Effector memory CD8-positive, alpha-beta T cell (primary cell): ENCODE results near the gene STAT4.
A peak's percentile ranks its signal among the peaks of the same experiment; 100 is the strongest.

Experiments
- ATAC-seq: fragments of 150-1000 bp; cut with Tn5 transposase; replicated peaks from 2 replicates; pipeline ENCODE4 v1.10.0; 2021; ENCODE audit warnings: mild to moderate bottlenecking, moderate library complexity
- DNase-seq, 3 experiments: peaks; one replicate each; pipeline ENCODE4 v3.0.0; 2021
- H3K27ac Mint-ChIP-seq, 2 donors: one replicate each; pipeline ENCODE4 v1.8.0; 2022; ENCODE audit warnings: mild to moderate bottlenecking in 2 of 2, mixed read lengths in 2 of 2, moderate library complexity in 2 of 2
- H3K27me3 Mint-ChIP-seq, 2 donors: one replicate each; pipeline ENCODE4 v1.8.0; 2022; ENCODE audit warnings: mixed read lengths in 2 of 2
- H3K36me3 Mint-ChIP-seq: one replicate; pipeline ENCODE4 v1.8.0; 2022; ENCODE audit warnings: mild to moderate bottlenecking, moderate library complexity, mixed read lengths; ENCODE audit not compliant: insufficient read depth
- H3K4me1 Mint-ChIP-seq, 2 donors: one replicate each; pipeline ENCODE4 v1.8.0; 2022; ENCODE audit warnings: low read depth in 2 of 2, mixed read lengths in 2 of 2
- H3K4me3 Mint-ChIP-seq, 2 donors: one replicate each; pipeline ENCODE4 v1.8.0; 2022; ENCODE audit warnings: mild to moderate bottlenecking in 2 of 2, mixed read lengths in 2 of 2, moderate library complexity in 2 of 2
- H3K9me3 Mint-ChIP-seq, 2 donors: one replicate each; pipeline ENCODE4 v1.8.0; 2022; ENCODE audit warnings: mixed read lengths in 2 of 2
- total RNA-seq, 9 experiments: gene quantifications; one replicate each; lab custom pipeline; 2026; lab: John Stamatoyannopoulos, UW

STAT4 gene, protein sequence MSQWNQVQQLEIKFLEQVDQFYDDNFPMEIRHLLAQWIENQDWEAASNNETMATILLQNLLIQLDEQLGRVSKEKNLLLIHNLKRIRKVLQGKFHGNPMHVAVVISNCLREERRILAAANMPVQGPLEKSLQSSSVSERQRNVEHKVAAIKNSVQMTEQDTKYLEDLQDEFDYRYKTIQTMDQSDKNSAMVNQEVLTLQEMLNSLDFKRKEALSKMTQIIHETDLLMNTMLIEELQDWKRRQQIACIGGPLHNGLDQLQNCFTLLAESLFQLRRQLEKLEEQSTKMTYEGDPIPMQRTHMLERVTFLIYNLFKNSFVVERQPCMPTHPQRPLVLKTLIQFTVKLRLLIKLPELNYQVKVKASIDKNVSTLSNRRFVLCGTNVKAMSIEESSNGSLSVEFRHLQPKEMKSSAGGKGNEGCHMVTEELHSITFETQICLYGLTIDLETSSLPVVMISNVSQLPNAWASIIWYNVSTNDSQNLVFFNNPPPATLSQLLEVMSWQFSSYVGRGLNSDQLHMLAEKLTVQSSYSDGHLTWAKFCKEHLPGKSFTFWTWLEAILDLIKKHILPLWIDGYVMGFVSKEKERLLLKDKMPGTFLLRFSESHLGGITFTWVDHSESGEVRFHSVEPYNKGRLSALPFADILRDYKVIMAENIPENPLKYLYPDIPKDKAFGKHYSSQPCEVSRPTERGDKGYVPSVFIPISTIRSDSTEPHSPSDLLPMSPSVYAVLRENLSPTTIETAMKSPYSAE
- 220 to 377 (median 298) reads per million in 9 experiments for total RNA-seq

GRCh38 chr2:191150600-191151330, at the start of gene STAT4:
STAT4 (minus strand) TSS chr2:191150994; CDS start chr2:191148203, 2,791 bp downstream.
- peaks cover 52 to 69% of the 10 kb centered on the region in 2 donors for H3K4me1 Mint-ChIP-seq
- peak; percentile 76 to 83 (median 80) for DNase-seq
- ATAC-seq, result peak; percentile 78
- H3K9me3 Mint-ChIP-seq, result no peaks in the 10 kb centered on the region
- H3K27ac Mint-ChIP-seq, result peak within 1 kb of the TSS; percentile 97 to 99
- peak within 1 kb of the TSS; percentile 80 to 92 for H3K4me3 Mint-ChIP-seq
- no peaks in the 10 kb centered on the region for H3K27me3 Mint-ChIP-seq
- H3K36me3 Mint-ChIP-seq, result peaks cover 57% of the 10 kb centered on the region

DNA sequence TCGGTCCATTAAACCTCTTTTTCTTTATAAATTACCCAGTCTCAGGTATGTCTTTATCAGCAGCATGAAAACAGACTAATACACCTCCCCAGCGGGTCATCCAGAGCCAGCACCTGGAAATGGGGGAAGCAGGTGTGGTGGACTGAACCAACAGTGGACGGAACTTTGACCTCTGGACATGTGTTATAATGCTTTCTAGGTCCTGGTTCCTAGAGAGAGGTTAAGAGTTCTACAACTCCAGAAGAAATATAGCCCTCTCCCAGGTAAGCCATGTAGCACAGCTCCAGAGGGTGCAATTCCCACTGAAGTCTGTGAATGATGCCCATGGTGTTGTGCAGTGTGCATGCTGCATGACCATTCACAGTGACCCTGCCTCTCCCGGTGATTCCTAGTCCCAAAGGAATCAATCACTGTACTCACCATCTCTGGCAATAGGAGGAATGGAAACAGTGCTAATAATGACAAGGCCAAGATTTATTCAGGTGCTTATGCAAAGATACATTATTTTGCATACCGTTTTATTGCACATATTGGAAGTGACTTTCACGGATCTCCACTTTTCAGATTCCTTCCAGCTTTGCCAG, 49.2 kb upstream of the STAT4 start:
- Mint-ChIP-seq H3K27me3 (no peaks in the 10 kb centered on the region), H3K27ac (no peak overlapping the region), H3K36me3 (peaks cover 9% of the 10 kb centered on the region), H3K4me1 (peaks cover 25 to 40% of the 10 kb centered on the region in 2 donors), H3K4me3 (no peak overlapping the region), H3K9me3 (no peaks in the 10 kb centered on the region)
- ATAC-seq (no peak), DNase-seq (no peak)

DNA sequence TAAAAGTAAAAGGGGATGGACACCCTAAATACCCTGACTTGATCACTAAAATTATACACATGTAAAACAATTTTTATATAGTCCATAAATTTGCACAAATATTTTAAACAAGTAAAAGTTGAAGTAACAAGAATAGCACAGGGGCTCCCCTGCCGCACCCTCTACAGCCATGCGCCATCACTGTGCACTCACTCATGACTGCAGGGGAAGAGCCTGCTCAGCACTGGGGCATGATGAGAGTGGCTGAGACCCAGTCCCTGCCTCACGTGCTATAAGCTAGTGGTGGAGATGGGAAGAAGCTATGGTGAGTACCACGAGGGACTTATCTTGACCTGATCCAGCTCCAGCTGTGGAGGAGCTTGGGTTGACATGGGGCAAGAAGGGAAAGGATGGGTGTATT, 47.5 kb upstream of the STAT4 start:
- H3K4me1 Mint-ChIP-seq, result peaks cover 21 to 42% of the 10 kb centered on the region in 2 donors
- no peaks in the 10 kb centered on the region for H3K27me3 Mint-ChIP-seq
- ATAC-seq, result no peak
- peaks cover 8% of the 10 kb centered on the region for H3K36me3 Mint-ChIP-seq
- no peak for DNase-seq
- no peak overlapping the region for H3K4me3 Mint-ChIP-seq
- no peaks in the 10 kb centered on the region for H3K9me3 Mint-ChIP-seq
- no peak overlapping the region for H3K27ac Mint-ChIP-seq

- Mint-ChIP-seq H3K9me3 (no peaks in the 10 kb centered on the region), H3K36me3 (peaks cover 8% of the 10 kb centered on the region), H3K27me3 (no peaks in the 10 kb centered on the region), H3K4me1 (peaks cover 9 to 37% of the 10 kb centered on the region in 2 donors), H3K4me3 (no peak overlapping the region), H3K27ac (no peak overlapping the region)
- ATAC-seq, result no peak
- DNase-seq, result no peak
These were observed 46.3 kb upstream of the STAT4 start for GRCh38 chr2:191197096-191197495.

DNA sequence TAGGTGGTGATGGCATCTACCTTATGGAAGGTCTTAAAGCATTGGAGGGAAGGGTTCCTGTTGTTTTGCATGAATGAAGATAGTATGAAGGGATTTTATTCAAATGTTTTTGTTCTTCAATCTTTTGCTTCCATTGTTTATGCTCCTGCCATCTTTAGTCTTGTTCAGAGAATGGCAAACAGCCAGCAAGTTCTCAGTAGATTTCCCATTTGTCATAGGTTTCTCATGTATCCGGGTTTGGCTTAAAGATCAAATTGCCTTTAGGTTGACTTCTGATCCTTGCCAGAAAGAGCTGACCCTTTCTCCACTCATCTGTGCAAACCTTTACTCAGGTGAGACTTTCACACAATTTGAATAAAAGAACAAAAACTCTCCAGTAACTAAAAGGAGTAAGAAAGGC, 44.2 kb upstream of the STAT4 start:
- H3K27ac Mint-ChIP-seq, result peak overlapping the region; percentile 78
- peaks cover 4% of the 10 kb centered on the region for H3K36me3 Mint-ChIP-seq
- H3K27me3 Mint-ChIP-seq, result no peaks in the 10 kb centered on the region
- no peak overlapping the region for H3K4me3 Mint-ChIP-seq
- H3K4me1 Mint-ChIP-seq, result peaks cover 10 to 32% of the 10 kb centered on the region in 2 donors
- ATAC-seq (no peak), DNase-seq (no peak)
- H3K9me3 Mint-ChIP-seq, result no peaks in the 10 kb centered on the region

DNA sequence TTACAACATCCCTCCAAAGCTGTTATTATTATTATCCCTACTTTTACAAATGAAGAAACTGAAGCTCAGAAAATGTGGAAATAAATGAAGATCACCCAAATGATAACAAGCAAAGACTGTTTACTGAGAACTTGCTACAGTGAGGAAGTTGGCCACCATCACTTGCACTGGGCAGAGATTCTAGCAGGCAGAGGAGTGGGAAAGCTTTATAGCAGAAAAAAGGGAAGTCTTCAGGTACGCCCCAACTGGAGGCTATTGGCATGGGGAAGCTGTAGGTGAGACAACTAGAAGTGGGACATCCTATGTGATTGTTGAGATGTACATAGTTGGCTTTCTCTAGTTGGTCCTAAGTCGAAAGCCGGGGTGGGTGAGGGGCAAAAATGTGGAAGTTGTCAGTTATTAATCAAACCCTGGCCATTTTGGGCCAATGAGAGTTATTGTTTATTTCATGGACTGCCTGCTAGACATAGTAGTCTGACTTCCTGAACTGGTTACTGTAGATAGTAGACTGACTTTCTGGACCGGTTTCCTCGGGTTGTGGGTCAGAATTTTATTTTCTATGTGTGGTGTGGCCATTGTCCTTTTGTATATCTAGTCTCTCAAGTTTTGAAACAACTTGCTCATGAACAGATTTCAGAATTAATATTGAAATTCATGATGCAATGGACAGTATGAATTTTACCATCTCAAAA, 40.2 kb upstream of the STAT4 start:
- ATAC-seq (no peak), DNase-seq (no peak)
- H3K36me3 Mint-ChIP-seq, result peaks cover 4% of the 10 kb centered on the region
- H3K4me3 Mint-ChIP-seq, result no peak overlapping the region
- no peaks in the 10 kb centered on the region for H3K27me3 Mint-ChIP-seq
- H3K9me3 Mint-ChIP-seq, result no peaks in the 10 kb centered on the region
- H3K27ac Mint-ChIP-seq, result no peak overlapping the region
- peaks cover 23 to 44% of the 10 kb centered on the region in 2 donors for H3K4me1 Mint-ChIP-seq

- no peaks in the 10 kb centered on the region for H3K9me3 Mint-ChIP-seq
- H3K27ac Mint-ChIP-seq, result no peak overlapping the region
- H3K36me3 Mint-ChIP-seq, result peaks cover 4% of the 10 kb centered on the region
- peak overlapping the region in 1 of 2 donors; percentile 74 for H3K4me3 Mint-ChIP-seq
- no peaks in the 10 kb centered on the region for H3K27me3 Mint-ChIP-seq
- ATAC-seq, result no peak
- no peak for DNase-seq
- peaks cover 23 to 44% of the 10 kb centered on the region in 2 donors for H3K4me1 Mint-ChIP-seq
These were observed 39.6 kb upstream of the STAT4 start for GRCh38 chr2:191190435-191190834.

GRCh38 chr2:191189112-191189635, 38.4 kb upstream of the STAT4 start:
- DNase-seq (no peak), ATAC-seq (no peak)
- Mint-ChIP-seq H3K27ac (peak overlapping the region; percentile 73 to 94), H3K27me3 (no peaks in the 10 kb centered on the region), H3K9me3 (no peaks in the 10 kb centered on the region), H3K4me3 (peak overlapping the region; percentile 73 to 74), H3K36me3 (peaks cover 1% of the 10 kb centered on the region), H3K4me1 (peaks cover 20 to 37% of the 10 kb centered on the region in 2 donors)

DNA sequence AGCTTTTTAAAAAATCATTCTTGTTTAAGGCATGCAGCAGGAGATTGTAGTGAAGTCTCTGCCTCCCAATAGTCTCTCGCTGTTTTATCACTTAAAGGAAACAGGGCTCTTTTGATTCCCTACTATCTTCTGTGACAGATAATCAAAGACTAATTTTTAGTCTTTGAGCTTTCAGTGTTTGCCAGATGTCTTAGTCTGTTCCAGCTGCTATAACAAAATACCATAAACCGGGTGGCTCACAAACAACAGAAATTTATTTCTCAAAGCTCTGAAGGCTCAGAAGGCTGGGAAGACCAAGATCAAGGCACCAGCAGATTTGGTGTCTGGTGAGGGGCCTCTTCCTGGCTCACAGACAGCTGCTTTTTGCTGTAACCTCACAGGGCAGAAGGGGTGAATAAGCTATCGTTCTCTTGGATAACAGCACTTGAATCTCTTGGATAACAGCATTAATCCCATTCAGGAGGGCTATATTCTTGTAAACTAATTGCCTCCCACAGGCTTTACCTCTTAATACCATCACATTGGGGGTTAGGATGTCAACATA, 37.8 kb upstream of the STAT4 start:
- H3K9me3 Mint-ChIP-seq, result no peaks in the 10 kb centered on the region
- DNase-seq (no peak), ATAC-seq (no peak)
- no peaks in the 10 kb centered on the region for H3K36me3 Mint-ChIP-seq
- H3K27ac Mint-ChIP-seq, result peak overlapping the region; percentile 73 to 94
- H3K4me1 Mint-ChIP-seq, result peaks cover 15 to 31% of the 10 kb centered on the region in 2 donors
- no peaks in the 10 kb centered on the region for H3K27me3 Mint-ChIP-seq
- peak overlapping the region; percentile 73 to 74 for H3K4me3 Mint-ChIP-seq

DNA sequence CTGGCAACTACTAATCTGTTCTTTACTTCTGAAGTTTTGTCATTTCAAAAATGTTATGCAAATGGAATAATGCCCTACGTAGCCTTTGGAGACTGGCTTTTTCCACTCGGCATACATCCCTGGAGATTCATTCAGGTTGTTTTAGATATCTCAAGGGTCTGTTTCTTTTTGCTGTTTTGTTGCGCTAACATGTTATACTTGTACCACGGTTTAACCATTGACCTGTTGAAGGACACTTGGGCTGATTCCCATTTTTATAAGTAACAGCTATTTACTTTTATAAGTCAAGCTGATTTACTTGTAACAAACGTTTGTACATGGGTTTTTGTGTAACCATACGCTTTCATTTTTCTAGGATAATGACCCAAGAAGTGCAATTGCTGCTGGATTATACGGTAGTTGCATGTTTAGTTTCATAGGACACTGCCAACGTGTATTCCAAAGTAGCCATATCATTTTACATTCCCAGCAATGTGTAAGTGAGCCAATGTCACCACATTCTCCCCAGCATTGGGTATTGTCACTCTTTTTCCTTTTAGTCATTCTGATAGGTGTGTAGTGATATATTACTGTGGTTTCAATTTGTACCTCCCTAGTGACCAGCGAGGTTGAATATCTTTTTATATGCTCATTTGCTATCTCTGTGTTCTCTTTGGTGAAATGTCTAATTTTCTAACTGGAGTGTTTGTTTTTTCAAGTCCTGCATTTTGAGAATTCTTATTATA, 36.5 kb upstream of the STAT4 start:
- H3K9me3 Mint-ChIP-seq, result no peaks in the 10 kb centered on the region
- no peak for ATAC-seq
- peaks cover 15 to 23% of the 10 kb centered on the region in 2 donors for H3K4me1 Mint-ChIP-seq
- H3K36me3 Mint-ChIP-seq, result no peaks in the 10 kb centered on the region
- H3K27ac Mint-ChIP-seq, result peak overlapping the region in 1 of 2 donors; percentile 11
- DNase-seq, result no peak
- no peaks in the 10 kb centered on the region for H3K27me3 Mint-ChIP-seq
- H3K4me3 Mint-ChIP-seq, result no peak overlapping the region

- Mint-ChIP-seq H3K36me3 (no peaks in the 10 kb centered on the region), H3K27ac (no peak overlapping the region), H3K4me1 (peaks cover 10 to 13% of the 10 kb centered on the region in 2 donors), H3K4me3 (no peak overlapping the region), H3K9me3 (no peaks in the 10 kb centered on the region), H3K27me3 (no peaks in the 10 kb centered on the region)
- no peak for ATAC-seq
- DNase-seq, result no peak
These were observed 33.7 kb upstream of the STAT4 start for GRCh38 chr2:191184457-191184856.

DNA sequence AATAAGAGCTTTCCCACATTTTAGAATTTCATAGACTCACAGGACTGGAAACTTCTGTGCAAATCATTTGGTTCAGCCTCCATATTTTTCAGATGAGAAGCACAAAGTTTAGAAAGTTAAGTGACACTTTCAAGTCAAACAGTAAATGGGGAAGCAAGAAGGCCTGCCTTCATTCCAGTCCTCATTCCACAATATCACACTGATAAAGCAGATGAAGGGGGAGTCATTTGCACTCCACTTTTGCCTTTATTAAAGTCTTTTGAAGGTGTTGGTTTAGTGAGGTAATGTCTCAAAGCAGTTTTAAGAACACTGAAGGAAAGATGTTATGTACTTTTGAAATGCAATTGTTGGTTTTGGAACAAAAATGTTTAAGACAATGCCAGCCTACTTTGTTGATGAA, 32.7 kb upstream of the STAT4 start:
- no peaks in the 10 kb centered on the region for H3K27me3 Mint-ChIP-seq
- no peaks in the 10 kb centered on the region for H3K36me3 Mint-ChIP-seq
- DNase-seq (no peak), ATAC-seq (no peak)
- no peak overlapping the region for H3K4me3 Mint-ChIP-seq
- H3K4me1 Mint-ChIP-seq, result peaks cover under 1 to 4% of the 10 kb centered on the region in 2 donors
- H3K27ac Mint-ChIP-seq, result no peak overlapping the region
- no peaks in the 10 kb centered on the region for H3K9me3 Mint-ChIP-seq
